ENCODE measurements around the gene SPNS2.

Gene SPNS2

GRCh38 chr17:4504188-4504587 lies 5.5 kb downstream of the SPNS2 start:
- no peak for DNase-seq

GRCh38 chr17:4505187-4505586 lies 6.5 kb downstream of the SPNS2 start:
- no peak for DNase-seq

DNA sequence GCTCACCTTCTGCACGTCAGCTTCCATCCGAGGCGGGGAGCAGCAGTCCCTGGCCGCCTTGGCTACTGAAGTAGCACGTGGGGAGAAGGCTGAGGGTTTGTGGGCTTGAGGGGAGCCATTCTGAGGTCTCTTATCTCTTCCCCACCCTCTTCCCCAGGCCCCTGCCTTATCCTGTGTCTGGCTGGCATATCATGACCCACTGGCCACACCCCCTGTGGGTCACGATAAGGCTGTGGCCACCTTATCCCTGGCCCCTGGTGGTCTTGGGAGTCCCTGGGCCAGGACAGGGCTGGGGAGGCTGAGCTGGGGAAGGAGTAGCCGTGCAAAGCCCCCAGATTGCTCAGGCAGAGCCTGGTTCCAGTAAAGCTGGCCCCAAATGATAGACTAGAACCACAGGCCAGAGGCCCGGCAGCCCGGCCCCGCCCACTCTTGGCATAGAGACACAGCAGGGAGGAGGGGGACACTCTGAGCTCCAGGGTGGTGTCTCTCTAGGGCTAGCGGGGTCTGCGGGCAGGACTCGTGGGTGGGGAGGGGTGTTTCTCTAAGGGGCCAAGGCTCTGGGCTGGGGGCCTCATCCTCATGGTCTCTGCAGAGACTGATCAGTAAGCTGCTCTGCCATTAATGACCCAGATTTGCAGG lies 7.6 kb downstream of the SPNS2 start:
- no peak for DNase-seq

- no peak for DNase-seq
Measured at GRCh38 chr17:4506892-4507291, 8.2 kb downstream of the SPNS2 start.

DNA sequence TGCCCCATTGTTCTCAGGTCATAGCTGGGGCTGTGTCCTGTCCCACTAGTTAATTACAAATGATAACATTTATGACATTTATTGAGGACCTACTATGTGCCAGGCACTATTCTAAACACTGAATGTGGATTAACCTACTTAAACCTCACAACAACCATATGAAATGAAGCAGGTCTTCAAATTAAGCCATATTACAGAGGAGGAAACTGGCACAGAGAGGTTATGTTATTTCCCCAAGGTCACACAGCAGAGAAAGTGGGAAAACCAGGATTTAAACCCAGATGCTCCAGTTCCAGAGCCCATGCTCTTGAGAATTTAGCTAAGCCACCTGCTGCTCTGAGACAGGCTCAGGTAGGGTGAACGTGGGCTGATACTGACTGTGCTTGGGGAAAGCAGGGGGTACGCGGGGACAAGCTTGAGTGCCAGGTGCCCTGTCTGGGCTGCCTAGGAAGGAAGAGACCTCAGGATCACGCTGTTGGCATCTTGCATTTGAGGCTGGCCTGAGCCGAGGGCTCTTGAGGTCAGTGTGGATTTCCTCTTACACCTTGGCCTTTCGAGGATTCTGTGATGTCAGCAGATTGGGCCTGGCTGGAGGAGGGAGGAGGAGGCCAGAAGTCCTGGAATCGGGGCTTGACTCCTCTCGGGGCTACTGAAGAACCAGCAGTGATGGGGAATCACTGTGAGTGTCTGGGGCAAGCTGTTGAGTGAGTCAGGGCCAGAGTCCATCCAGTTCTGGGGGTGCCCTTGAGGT lies 8.9 kb downstream of the SPNS2 start:
- DNase-seq, result no peak

GRCh38 chr17:4508207-4508606 lies 9.5 kb downstream of the SPNS2 start:
- DNase-seq, result no peak

- no peak for DNase-seq
Measured at GRCh38 chr17:4509401-4509800, 10.7 kb downstream of the SPNS2 start.

DNA sequence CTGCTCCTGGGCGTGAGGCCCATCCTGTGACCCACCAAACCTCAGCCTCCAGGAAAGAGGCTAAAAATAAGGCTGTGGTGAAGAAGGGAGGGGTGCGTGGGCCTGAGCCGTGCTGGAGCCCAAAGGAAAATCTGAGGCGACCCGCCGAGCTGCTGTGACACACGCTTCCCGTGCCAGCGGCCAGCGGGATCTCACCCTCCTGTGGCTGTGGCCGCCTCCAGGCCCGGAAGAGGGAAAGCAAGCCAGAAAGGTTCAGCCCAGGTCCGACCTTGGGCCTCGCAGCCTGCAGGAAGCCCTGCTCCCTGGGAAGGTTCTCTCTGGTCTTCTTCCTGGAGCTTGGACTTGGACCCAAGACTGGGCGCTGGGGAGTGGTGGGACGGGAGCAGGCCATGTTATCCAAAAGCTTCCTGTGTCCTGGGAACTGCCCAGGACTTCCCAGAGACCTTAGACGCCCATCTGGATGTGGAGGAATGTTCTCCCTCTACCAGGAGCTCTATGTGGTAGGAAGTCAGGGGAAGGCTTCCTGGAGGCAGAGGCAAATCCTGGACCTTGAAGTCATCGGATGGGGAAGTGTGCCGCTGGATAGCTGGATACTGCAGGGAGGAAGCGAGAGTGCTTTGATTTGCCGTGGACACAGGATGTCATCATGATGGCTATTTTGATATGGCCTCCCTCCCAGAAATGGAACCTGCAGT lies 11.4 kb downstream of the SPNS2 start:
- DNase-seq, result no peak

DNA sequence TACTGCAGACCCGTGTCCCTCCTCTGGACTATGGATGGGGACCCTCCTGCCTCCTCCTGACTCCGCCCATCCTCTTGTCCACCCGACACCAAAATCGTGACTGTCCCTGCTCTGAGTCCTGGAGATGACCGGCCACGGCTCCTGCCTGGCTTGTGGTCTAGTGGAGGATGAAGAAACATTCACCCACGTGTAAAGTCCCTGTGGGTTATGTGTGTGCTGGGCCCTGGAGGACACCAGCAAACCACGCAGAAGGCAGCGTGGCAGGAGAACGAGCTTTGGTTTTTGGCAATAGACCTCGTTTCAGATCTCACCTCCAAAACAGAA lies 11.9 kb downstream of the SPNS2 start:
- DNase-seq, result no peak

GRCh38 chr17:4511199-4511932 lies 12.7 kb downstream of the SPNS2 start:
- no peak for DNase-seq

DNA sequence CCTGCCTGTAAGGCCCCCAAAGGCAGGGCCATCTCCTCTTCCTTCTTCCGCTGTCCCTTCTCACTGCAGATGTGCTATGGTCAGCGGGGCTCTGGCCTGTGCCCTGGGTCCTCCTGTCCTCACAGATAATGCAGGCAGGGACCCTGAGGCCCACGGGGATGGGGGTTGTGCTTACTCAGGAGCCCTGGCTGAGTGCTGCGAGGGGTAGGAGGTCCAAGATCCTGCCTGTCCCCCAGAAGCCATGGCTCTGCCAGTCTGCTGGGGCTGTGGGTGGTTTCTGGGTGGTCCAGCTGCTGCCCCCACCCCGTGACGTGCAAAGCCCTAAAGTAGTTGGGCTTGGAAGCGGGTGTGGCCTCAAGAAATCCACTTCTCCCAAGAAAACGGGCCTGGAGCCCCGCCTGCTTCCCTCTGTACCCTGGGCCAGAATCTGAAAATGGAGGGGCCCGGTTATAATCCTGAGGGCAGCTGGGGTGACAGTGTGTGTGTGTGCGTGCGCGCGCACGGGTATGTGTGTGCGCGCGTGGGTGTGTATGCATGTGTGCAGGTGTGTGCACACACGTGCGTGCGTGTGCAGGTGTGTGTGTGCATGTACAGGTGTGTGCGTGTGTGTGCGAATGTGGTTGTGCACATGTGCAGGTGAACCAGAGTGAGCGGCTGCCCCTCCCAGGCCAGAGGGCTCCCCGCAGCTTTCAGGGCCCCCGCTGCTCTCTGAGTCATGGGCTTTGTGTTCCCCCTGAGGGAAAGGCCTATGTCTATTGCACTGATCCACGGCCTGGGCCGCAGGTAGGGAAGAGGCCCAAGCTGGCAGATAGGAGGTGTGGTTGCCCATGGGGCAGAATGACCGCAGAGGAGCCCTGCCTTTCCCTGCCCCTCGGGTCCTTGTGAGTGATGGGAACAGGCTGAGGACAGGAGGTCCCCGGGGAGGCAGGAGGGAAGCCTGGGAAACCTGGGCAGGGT lies 13.8 kb downstream of the SPNS2 start:
- DNase-seq, result no peak

DNA sequence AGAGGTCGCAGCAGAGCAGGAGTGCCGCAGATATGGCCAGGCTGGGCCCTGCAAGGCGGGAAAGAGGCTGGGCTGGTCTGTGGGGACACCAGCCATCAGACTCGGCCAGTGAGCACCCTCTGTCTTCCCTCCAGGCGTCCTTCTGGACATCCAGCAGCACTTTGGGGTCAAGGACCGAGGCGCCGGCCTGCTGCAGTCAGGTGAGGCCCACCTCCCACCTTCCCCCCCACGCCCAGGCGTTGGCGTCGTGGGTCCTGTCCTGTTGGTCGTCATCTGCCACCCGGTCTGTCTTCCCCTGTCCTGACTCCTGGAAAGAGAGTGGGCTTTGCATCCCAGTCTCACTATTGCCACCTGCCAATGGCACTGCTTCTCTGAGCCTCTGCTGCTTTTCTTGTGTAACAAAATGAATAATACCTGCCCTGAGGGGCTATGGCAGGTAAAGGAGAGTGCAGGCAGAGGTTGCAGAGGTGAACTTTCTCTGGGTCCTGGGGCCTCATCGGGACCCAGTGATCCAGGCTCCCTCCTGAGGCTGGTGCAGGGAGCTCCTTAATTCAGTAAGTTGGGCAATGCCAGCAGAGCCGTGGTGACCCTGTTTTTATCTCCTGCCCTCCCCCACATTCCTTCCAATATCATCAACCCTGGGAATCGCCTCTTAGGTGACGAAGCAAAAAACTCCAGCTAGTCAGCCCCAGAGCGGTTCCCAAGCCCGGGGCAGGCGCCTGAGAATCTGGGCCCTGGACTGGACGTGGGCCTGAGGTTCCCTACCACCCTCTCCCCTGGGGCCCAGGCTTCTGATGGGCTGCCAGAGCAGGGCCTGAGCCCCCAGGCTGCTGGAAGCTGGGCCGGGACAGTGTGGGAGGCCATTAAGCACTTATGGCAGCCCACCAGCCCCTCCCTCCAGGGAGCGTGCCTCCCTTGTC lies 14.7 kb downstream of the SPNS2 start:
- no peak for DNase-seq

DNA sequence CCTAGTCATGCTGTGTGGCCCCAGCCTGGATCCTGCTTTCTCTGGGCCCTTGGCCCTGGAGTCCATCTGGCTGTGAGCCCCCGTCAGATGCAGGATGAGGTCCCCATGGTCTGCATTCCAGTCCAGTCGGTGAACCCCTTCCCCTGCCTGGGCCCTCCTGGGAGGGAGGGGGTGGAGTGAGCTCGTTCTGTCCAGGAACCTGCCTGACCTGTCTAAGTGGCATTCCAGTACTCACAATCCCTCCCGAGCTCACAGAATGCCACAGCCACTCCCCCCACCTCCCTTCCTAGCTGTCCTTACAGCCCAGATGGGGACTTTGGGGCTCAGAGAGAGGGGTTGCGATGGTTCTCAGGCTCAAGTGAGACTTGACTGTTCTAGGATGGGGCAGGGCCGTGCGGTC lies 15.5 kb downstream of the SPNS2 start:
- DNase-seq, result no peak

- DNase-seq, result no peak
Measured at GRCh38 chr17:4514779-4515178, 16.1 kb downstream of the SPNS2 start.

GRCh38 chr17:4515501-4515900 lies 16.8 kb downstream of the SPNS2 start:
- DNase-seq, result no peak

DNA sequence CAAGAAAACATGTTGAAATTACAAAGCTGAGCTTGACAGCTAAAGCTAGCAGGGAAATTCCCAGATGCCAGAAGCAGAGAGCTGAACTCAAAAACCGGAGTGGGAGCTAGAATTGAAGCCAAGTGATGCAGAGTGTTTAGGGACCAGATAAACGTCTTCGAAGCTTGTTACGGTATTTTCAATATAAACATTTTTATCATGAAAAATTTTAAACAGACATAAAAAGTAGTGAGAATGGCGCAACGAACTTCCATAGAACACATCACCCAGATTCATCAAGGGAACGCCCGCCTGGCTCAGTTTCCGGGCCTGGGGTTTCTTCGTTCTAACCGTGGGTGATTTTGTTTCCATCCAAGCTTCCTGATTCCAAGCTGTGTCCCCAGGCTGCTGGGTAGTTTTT lies 18.1 kb downstream of the SPNS2 start:
- no peak for DNase-seq

DNA sequence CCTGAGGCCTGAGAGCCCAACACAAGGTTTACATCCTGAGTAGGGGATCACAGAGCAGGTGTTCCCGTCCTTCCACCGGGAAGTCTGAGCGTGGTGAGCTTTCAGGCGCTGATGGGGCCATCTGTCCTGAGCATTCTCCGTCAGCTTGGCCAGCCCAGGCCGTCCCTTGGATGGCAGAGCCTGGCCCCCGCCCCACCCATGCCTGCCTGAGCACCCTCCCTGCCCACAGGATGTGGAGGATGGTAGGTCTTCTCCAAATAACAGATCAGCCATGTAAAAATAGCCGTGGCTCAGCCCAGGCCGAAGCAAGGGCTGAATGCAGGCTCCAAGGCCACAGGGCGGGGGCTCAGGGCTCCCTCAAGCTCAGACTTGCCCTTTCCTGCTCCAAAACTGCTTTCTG lies 20.2 kb downstream of the SPNS2 start:
- DNase-seq, result no peak

DNA sequence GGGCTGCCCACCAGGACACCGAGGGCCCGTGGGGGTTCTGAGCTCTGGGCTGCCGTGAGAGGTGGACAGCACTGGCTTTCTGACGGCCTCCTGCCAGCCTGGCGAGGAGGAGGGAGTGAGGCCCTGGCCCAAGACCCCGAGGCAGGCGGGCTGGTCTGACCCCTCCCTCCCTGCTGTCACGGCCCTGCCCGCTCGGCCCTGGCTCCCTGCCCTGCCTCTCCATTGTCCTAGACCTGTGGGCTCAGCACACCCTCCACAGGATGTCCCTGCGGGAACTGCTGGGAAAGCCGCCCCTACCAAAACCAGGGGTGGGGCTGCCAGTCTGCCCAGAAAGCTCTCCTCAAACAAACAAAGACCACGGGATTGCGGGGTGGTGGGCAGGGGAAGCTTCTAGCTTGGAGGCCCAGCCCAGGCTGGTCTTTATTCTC lies 20.7 kb downstream of the SPNS2 start:
- no peak for DNase-seq

- DNase-seq, result no peak
Measured at GRCh38 chr17:4520060-4520893, 21.6 kb downstream of the SPNS2 start.

GRCh38 chr17:4520894-4521600 lies 22.4 kb downstream of the SPNS2 start:
- DNase-seq, result no peak
